HG02588 (cell line): Measurements from ENCODE around the gene EGLN1.

Experiments used
- ATAC-seq: cut with Tn5 transposase; IDR thresholded peaks from one replicate; pipeline ENCODE4 v1.9.1; 2021; ENCODE audit warnings: mild to moderate bottlenecking, moderate library complexity; ENCODE audit not compliant: unreplicated experiment

EGLN1 gene

GRCh38 chr1:231401478-231401877 lies 20.6 kb downstream of the EGLN1 start:
- no peak for ATAC-seq

DNA sequence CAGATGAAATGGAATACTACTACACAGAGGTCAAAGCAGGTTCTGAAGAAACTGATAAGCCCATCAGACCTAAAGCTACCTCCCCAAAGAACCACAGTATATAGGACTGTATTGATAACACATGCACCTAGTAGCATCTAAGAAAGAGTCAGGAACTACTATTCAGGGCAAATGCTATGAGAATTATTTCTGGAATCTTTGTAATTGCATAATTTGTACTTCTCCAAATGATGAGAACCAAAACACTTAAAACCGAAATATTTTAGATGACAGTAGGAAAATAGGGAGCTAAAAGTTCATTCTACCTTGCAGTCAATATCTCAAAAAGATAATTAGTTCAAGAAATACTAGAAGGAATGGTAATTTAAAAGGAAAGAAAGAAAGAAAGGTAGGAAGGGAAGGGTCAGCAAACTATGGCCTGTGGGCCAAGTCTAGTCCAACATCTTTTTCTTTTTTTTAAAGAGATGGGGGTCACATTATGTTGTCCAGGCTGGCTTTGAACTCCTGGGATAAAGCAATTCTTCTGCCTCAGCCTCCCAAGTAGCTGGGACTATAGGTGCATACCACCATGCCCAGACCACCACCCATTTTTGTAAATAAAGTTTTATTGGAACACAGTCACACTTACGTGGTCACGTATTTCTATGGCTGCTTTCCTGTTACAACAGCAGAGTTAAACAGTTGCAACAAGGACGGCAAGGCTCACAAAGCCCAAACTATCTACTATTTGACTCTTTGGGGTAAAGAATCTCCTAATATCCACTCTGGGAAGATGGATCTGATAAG lies 24.0 kb downstream of the EGLN1 start:
- no peak for ATAC-seq

GRCh38 chr1:231396643-231397042 lies 25.4 kb downstream of the EGLN1 start:
- no peak for ATAC-seq

DNA sequence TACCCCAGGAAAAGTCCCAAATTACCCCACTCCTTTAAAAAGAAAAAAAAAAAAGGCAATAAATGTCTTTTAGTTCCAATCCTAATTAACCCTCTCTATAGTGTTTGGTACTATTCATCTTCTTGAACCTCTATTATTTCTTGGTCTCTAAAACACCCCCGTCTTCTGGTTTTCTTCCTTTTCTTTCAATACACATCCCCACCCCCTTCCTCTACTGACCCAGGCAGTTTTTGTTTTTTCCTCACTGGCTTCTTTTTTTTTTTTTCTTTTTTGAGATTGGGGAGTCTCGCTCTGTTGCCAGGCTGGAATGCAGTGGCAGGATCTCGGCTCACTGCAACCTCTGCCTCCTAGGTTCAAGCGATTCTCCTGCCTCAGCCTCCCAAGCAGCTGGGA lies 26.1 kb downstream of the EGLN1 start:
- ATAC-seq: no peak

- ATAC-seq: no peak
These were observed 26.8 kb downstream of the EGLN1 start for GRCh38 chr1:231395076-231395997.

- ATAC-seq: no peak
These were observed 28.4 kb downstream of the EGLN1 start for GRCh38 chr1:231393668-231394067.

DNA sequence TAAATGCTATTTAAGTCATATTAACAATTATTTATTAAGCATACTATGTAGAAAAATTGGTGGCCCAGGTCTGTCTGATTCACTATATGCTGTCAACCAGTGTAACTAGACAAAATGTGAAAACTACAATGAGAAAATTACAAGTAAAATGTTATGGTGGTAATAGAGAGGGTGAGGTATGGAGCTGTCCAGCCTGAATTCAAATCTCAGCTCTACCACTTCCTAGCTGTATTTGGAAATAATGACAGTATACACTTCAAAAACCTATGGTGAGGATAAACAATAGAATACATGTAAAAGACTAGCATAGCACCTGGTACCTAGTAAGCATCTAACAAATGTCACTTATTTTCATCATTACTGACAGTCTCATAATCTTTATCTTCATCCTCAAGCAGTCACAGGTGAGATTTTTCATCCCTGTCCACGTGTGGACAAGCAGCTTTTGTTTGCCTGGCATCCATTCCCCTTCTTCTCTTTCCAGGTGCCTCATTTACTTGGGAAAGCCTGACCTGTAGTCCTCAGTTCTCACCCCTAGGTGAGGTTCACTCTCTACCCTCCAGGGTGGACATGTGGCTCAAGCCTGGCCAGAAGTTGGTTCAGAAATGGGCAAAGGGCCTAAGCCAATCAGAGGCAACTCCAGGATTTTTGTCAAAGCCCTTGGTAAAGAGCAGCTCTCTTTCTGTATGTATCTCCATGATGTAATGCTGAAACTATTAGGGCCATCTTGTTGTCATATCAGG lies 29.5 kb downstream of the EGLN1 start:
- no peak for ATAC-seq

DNA sequence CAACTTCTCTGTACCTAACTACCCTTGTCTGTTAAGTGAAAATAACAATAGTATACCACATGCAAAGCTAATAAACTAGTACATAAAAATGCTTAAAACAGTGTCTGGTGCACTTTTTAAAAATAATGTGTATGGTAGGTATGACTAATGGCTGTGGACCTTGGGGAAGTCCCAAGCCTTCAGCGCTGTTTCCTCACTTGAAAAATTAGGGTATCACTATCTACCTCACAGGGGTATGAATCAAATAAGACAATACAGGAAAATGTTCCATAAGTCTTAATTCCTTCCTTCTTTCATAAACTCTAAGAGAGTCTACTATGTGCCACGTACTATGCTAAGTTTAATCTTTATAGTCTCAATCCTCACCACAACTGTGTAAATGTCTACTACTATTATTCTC lies 32.0 kb downstream of the EGLN1 start:
- ATAC-seq: no peak

DNA sequence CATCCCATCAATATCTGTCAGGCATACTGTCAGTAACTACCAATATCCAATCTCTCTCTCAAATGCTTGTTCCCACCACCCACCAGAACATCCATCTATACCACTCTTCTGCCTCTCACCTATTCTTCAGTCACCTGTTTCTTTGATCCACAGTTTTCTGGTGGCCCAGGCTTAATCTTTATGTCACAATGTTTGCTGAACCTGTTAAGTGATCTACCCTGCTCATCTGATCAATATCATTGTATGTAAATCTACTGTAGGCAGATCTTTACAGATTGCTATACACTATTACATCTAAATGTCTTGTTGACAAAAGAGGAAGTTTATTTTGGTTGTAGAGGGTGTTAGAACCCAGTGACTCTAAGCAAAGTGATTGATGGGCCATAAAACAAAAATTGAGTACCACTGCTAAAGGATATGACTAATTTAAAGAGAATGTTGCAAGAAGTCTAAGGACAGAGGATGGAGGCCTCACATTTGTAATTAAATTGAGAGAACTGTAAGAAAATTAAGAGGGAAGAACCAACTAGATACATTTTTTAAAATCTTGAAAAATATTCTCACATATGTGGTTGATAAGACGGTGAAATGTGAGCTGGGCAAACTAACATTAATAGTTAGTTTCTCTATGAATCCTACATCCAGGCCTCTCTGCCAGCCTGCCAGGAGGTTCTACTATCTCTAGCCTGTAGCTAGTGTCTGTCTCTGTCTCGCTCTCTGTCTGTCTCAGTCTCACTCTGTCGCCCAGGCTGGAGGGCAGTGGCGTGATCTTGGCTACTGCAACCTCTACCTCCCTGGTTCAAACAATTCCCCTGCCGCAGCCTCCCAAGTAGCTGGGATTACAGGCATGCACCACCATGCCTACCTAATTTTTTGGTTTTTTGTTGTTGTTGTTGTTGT lies 34.1 kb downstream of the EGLN1 start:
- no peak for ATAC-seq

- ATAC-seq: no peak
These were observed 35.6 kb downstream of the EGLN1 start for GRCh38 chr1:231386466-231386865.

DNA sequence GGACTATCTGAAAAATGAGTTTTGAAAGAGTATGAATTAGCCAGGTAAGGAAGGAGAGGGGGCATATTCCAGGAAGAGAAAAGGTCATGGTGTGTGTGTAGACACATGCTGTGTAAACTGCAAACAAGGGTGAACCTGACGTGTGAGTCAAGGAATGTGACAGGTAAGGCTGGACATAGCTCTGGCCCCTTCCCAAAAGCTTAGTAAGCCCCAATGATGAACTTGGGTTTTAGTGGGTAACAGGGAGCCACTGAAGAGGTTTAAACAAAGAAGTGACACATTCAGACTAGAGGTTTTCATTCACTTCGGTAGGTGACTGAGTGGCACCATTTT lies 36.7 kb downstream of the EGLN1 start:
- ATAC-seq: no peak

DNA sequence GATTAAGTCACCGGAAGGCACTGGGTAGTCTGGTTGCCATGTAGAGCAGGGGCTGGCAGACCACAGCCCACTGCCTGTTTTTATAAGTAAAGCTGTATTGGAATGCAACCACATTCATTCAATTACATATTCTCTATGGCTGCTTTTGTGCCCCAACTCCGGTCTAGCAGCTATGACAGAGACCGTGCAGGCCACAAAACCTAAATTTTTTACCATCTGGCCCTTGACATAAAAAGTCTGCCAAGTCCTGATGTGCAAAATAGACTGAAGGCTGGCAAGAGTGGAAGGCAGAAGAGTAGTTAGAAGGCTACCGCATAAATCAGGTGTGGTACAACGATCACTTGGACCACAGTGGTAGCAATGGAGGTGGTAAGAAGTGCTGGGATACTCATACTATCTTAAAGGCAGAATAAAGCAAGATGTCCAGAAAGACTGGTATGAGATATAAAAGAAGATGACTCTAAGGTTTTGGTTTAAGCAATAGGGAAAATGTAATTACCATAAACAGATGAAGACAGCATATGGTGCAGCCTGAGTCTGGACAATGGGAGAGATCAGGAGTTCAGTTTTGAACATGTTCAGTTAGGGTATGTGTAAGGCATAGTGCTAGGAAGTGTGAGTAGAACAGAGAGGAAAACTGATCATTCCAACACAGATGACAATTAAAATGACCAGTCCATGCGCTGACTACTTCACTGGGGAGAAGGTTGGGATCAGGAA lies 37.2 kb downstream of the EGLN1 start:
- ATAC-seq: no peak

GRCh38 chr1:231383159-231383860 lies 38.8 kb downstream of the EGLN1 start:
- no peak for ATAC-seq

DNA sequence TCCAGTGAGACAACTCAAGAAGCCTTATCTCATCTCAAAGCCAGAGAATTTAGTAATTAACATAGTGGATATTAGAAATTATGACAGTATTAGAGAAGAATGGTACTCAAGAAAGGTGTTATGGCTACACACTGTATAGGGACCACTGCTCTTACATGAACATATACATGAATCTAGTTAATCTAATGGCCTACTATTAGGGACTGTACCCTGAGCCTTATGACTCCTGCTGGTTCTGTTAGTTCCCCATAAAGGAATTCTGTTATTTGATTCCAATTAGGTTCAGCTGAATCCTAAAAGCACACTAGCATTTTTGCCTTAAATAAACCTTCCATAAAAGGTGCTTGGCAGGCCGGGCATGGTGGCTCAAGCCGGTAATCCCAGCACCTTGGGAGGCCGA lies 39.7 kb downstream of the EGLN1 start:
- no peak for ATAC-seq

DNA sequence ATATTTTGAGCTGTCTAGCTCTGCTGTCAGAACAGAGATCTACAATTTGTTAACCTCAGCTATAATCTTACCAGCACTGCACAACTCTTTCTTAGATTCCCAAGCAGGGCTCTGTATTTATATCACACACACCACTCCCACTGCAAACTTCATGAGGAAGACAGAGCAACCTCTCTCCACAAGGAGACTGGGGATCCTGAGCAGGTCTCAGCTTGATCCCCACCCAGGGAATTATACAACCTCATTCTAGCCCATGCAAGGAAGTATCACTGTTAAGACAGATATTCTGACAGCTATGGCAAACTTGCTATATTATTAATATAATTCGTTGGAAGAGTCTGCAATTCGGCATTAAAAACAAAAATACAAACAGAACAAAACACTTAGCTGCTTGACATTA lies 40.4 kb downstream of the EGLN1 start:
- ATAC-seq: no peak

DNA sequence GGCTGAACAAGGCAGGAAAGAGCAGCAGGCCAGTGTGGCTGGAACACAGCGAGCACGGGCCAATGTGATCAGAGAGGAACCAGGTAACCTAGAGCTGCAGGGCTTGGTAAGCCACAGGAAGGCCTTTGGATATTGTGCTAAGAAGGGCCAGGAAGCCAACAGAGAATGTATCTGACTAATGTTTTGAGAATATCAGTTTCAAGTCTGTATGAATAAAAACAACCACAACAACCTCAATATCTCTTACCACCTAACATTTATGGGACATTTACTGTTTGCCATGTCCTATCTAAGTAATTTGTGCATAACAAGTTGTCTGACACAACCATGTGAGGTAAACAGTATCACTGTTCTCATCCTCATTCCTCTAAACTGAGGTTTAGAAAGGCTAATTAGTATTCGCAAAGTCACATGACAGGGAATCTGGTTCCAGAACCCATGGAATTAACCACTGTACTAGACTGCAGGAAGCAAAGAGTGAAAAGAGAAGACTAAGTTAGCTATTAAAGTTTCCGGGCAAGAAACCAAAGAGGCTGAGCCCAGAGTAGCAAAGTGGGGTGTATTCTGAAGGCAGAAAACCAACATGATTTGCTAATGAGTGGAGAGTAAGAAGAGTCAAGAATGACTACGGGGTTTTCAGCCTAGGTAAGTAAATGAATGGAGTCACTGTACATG lies 45.1 kb downstream of the EGLN1 start:
- peak; percentile 67 for ATAC-seq

DNA sequence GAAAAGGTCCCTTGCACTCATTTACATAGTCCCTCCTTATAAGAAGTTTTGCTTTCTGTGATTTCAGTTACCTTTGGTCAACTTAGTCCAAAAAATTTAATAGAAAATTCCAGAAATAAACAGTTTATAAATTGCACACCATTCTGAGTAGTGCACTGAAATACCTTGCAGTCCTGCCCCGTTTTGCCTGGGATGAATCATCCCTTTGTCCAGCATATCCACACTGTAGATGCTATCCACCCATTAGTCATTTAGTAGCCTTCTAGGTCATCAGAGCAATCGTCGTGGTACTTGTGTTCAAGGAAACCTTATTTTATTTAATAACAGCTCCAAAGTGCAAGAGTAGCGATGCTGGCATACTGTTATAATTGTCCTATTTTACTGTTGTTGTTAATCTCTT lies 46.0 kb downstream of the EGLN1 start:
- ATAC-seq: no peak

DNA sequence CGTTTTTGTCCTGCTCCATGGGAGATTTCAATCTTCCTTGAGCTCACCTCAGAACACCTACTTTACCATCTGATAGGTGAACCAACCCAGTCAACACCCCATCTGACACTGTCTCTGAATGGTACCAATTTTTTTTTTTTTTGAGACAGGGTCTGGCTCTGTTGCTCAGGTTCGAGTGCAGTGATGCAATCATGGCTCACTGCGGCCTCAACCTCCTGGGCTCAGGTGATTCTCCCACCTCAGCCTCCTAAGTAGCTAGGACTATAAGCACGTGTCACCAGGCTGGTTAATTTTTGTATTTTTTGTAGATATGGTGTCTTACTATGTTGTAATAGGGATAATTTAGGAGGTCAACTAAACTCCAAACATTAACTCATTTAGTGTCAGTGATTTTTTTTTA lies 47.7 kb downstream of the EGLN1 start:
- no peak for ATAC-seq

- no peak for ATAC-seq
These were observed 49.6 kb downstream of the EGLN1 start for GRCh38 chr1:231372501-231372900.
